HG02571 (cell line): ENCODE results near the gene CCDC187.

Source experiments
- ATAC-seq: cut with Tn5 transposase; IDR thresholded peaks from one replicate; pipeline ENCODE4 v1.9.1; 2021; ENCODE audit warnings: mild to moderate bottlenecking, moderate library complexity; ENCODE audit not compliant: unreplicated experiment

Gene CCDC187

DNA sequence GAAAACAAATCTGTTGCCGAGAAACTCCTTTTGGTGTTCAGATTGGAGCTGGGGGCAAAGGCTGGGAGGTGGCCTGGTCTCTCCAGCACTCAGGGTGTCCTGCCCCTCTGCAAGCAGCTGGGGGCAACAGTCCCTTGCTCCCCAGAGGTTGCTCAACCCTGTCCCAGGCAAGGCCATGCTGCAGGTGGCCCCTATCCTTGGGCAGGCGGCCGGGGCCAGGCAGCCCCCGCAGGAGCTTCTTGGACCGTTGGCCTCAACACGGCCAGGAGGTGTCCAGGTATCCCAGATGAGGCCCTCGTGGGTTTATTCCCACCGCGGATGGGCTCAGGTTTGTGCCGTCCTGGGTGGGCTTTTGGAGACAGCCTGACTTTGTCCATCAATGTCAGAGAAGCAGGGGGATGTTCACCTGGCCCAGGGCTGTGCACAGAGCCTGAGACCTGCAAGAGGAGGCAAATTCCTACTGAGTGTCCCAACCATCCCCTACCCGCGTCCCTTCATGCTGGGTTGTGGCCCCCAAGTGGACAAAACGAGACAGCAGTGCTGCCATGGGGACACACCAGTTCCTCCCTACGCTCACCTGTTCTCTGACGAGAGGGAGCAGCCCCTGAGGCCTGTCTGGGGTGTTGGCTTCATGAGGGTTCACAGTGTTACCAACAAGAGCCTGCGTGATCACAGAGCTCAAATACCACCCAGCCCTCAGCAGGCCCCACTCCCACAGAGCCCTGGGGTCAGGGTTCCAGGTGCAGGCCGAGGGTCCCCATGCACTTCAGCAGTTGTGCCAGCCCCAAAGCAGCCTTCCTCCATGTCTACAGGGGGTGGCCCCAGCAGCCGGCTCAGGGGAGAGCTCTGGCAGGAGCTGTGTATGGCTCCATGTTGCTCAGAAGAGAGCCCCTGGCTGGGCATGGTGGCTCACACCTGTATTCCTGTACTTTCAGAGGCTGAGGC, 9.5 kb upstream of the CCDC187 start:
- no peak for ATAC-seq

- no peak for ATAC-seq
These were observed 8.5 kb upstream of the CCDC187 start for GRCh38 chr9:136312436-136312835.

- no peak for ATAC-seq
These were observed 8.1 kb upstream of the CCDC187 start for GRCh38 chr9:136312009-136312375.

- no peak for ATAC-seq
These were observed 7.4 kb upstream of the CCDC187 start for GRCh38 chr9:136311051-136312008.

GRCh38 chr9:136310273-136311030, 6.6 kb upstream of the CCDC187 start:
- no peak for ATAC-seq

GRCh38 chr9:136309806-136310220, 5.9 kb upstream of the CCDC187 start:
- ATAC-seq = no peak

GRCh38 chr9:136309101-136309801, 5.4 kb upstream of the CCDC187 start:
- ATAC-seq = no peak

DNA sequence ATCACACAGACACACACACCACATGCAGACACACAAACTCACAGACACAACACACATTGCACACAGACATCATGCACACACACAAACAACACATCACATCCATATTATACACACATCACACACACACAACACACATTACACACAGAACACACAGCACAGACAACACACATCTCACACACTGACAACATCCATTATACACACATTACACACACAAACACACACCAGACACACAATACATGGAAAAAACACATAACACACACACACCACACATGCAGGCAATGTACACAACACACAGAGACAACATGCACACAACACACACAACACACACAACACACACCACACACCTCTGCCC, 4.8 kb upstream of the CCDC187 start:
- no peak for ATAC-seq

GRCh38 chr9:136308006-136308701, 4.3 kb upstream of the CCDC187 start:
- ATAC-seq = no peak

DNA sequence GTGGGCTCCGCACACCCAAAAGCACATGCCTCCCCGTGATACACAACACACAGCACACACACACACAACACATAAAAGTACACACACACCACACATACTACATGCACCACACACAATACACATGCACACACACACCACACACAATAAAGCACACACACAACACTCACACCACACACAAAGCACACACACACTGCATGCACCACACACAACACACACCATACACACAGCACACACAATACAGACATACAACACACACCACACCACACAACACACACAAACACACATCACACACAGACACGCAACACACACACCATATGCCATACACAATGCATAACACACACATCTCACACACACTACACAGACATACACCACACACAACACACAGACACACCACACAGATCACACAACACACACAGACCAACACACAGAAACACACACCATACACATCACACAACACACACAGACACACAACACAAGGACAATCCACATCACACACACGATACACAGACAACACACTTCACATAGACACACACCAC, 3.4 kb upstream of the CCDC187 start:
- no peak for ATAC-seq

DNA sequence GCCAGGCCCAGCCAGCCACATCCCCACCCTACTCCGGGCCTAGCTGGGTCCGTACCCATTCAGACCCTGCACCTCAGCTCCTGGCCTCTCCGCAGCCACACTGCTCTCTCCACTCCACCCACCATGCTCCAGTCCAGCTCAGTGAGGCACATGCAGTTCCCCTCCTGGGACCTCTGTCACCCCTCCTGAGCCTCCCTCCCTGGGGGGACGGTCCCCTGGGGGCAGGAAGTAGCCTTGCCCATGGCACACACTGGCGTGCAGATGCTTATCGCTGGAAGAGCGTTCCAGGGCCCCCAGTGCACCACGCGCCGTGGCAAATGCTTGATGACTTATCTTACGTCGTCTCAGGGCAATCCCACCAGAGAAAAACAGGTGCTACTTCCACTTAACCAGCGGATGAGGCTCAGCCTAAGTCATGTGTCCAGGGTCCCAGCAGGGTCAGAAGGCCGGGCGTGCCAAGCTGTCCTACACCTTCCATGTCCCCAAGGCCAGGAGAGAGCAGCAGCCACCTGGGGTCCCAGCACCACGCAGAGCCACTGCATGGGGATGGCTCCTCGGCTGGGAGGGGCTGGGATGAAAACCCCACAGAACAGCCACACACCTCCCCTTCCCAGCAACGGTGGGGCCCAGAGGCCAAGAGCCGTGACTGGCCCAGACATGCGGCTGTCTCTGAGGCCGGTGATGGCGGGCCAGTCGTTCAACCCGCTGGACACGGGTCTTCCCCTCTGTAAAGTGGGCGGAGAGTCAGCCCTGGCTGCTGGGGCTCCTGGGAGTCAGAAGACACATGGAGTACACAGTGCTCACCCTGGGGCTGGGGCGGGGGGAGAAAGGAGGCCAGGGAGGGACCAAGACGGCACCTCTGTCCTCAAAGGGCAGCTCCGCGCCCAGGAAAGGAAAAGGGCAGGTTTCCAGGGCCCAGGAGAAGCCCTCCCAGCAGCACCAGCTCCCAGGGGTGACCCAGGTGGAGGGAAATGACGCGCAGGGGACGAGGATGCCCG, 2.6 kb upstream of the CCDC187 start:
- ATAC-seq = no peak

DNA sequence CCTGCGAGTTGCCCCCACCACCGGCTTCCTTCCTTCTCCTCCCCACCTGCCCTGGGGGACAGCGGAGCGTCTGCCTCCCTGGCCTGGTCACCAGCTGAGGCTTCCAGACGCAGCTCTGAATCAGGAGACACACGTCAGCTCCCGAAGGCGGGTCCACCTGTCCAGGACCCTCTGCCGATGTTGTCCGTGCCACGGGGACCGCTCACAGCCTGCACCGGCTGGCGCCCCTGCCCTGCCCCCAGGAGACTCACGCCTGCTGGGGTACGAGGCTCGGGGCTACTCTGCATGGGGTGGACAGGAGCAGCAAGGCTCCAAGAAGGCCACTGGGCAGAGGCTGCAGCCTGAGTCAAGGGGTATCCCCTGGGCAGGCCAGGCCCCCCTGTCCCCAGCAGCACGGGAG, 1.9 kb upstream of the CCDC187 start:
- no peak for ATAC-seq

DNA sequence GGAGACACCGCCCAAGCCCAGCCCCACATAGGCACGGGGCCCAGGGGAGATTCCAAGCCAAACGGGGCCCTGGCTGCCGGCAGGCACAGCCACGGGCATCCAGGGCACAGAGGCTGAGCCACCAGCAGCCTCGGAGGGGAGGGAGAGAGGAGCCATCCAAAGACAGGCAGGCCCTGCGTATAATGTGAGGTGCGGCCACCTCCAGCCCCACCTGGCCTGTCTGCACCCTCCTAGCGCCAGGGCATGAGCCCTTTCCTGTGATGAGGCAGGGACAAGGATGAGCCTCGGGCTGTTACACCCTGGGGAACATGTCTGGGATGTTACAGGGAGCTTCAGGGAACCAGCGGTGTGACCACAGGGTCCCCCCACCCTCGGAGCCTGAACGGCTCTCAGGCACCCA, 1.1 kb upstream of the CCDC187 start:
- no peak for ATAC-seq

DNA sequence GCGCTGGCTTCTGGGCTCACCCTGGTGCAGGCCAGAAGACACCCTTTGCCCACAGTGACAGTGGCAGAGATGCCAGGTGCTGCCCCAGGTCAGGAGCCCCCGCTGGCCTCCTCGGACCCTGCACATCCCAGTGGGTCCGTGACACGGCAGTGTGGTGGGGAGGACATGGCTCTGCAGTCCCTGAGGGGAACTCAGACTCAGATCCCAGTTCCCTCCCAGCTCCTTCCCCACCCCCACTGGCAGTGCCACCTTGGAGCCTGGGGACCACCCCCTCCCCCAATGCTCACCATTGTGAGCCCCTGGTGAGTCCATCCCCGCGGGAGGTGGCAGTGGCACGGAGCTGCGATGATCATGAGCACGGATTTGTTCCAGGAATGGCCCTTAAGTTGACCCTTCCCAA, 562 bp upstream of the CCDC187 start:
- ATAC-seq = no peak

GRCh38 chr9:136303066-136303824, 649 bp downstream of the CCDC187 start:
- ATAC-seq = no peak

- no peak for ATAC-seq
These were observed 1.4 kb downstream of the CCDC187 start for GRCh38 chr9:136302527-136302926.

DNA sequence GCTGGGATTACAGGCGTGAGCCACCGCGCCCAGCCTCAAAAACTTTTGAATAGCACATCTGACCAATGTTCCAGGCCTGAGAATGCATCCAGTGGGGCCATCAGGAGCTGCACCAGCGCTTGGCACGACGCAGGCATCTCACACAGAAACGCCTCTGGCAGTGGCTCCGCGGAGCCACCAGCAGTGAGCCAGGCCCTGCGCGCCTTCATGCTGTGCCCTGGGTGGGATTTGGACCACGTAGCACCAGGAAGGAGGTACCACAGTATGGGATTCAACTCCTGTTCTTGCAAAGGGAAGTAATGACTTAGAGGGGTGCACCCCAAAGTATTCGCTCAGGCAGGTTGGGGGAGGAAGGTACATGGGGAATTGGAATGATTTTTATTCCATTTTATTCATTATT, 3.0 kb downstream of the CCDC187 start:
- no peak for ATAC-seq
